GM18499 (cell line): Measurements from ENCODE around the gene CYFIP2.
A peak's percentile ranks its signal among the peaks of the same experiment; 100 is the strongest.

Experiments used
- ATAC-seq: cut with Tn5 transposase; IDR thresholded peaks from one replicate; pipeline ENCODE4 v1.9.1; 2021; ENCODE audit warnings: moderate number of reproducible peaks; ENCODE audit not compliant: insufficient read depth, unreplicated experiment

Gene CYFIP2

GRCh38 chr5:157311595-157311994, 45.7 kb downstream of the CYFIP2 start:
- ATAC-seq = no peak

DNA sequence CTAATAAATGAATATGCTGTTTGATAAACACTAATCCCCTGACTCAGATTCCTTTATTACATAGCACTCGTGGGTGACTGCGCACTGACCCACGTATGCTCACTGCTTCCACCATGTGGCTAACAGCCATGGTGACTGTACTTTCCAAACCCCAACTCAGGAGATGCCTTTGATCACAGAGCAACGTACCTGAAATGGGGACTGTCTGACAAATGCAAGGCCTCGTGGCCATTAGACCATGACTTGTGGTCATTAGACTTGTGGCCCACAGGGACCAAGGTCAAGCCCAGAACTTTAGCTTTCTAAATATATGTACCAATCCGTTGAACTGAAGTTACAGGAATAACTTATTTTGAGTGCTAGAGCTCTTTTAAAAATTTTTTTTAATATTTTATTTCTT, 46.6 kb downstream of the CYFIP2 start:
- peak; percentile 70 for ATAC-seq

- ATAC-seq = no peak
Observed at GRCh38 chr5:157322581-157322980, 56.7 kb downstream of the CYFIP2 start.

DNA sequence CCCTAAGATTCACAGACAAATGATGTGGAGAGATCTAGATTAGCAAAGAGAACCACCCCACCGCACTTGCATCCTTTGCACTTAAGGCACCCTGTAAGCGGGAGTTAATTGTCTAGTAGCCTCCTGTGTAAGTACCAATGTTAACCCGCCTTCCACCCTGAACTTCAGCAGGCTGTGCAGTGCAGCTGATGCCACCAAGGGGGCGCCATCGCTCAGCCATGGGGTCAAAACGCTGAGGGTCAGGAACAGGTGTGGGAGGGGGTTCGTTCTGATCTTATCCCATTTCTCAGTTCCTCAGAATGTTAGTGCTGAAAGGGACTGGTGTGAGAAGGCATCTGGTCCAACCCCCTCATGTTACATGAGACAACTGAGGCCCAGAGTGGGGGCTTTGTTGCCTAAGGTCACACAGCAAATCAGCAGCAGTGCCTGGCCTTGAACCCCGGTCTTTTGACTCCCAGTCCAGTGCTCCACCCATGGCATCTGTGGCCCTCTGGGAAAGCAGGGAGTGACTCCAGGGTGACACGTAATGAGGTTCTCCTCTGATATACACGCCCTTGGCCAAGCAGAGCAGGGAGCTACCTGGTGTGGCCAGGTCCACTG, 57.3 kb downstream of the CYFIP2 start:
- no peak for ATAC-seq

- ATAC-seq = no peak
Observed at GRCh38 chr5:157324237-157324636, 58.3 kb downstream of the CYFIP2 start.

GRCh38 chr5:157326440-157327005, 60.6 kb downstream of the CYFIP2 start:
- ATAC-seq = no peak

DNA sequence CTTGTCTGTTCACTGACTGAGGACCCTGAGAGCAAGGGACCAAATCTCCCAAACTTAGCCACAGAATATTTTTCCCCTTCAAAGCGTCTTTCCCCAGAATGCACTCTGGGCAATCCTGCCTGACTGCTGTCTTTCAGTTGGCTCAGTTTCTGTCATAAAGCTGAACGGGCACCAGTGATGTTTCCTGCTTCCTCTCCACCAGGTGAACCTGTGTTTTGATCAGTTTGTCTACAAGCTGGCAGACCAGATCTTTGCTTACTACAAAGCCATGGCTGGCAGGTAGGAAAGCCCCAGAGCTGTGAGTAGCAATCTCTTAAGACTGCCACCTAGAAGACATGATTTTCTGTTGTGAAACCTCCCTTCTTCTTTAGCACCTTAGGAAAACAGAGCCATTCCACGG, 61.8 kb downstream of the CYFIP2 start:
- ATAC-seq = no peak

DNA sequence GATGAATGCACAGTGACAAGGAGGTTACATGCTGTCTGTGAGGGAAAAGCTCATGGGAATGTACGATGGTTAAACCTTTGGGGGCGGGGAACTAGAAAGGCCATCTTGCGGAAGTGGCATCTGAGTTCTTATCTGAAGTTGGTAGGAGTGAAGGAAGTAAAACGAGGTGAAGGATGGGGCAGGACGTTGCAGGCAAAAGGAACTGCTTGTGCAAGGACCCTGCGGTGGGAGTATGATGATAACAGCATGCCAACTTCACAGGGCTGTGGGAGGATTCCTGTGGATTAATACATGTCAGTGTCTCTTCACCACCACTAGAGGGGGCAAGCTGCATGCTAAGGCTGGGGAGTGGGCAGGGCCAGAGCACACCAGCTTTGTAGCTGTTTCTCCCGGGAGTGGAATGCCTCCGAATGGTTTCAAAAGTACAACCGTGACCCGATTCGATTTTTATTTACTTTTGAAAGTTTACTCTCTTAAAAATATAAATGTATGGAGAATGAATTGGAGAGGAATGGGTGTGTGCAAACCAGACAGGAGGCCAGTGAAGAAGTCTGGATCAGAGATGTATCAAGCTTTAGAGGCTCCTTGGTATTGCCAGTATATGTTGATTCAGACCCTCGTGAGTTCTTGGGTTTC, 62.5 kb downstream of the CYFIP2 start:
- ATAC-seq = peak; percentile 71

DNA sequence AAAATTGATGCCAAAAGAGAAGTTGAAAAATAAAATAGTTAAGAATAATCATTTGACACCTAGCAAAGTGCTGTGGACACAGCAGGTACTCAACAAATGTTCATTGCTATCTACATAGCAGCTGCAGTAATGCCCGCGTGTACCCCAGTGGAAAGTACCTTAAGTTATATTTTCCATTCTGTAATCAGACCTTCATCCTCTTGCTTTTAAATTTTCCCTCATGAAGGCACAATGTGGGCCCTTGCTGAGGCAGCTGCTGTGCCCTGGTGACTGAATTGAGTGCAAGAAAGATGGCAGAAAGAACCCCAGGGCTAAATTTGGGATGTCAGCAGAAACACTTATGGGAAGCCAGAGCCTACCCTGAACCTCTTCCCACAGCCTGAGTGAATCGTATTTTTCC, 65.9 kb downstream of the CYFIP2 start:
- ATAC-seq = no peak

GRCh38 chr5:157335534-157336422, 69.9 kb downstream of the CYFIP2 start:
- ATAC-seq = no peak

- no peak for ATAC-seq
Observed at GRCh38 chr5:157336423-157336744, 70.5 kb downstream of the CYFIP2 start.

DNA sequence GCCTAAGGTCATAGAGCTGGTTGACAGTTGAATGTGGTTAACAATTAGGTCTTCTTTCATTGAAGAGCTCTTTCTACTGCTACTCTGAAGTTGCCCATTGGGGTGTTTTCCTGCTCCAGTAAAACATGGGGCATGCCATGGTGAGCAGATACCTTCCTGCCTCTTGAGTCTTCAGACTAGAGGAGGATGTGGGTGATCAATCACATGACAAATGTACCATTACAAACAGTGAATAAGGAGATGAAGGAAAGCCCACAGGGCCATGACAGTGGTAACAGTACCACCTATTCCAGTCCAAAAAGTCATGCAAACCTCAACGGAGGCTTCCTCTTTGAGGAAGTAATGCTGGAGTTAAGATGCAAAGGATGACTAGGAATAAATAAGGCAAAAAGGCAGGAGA, 73.5 kb downstream of the CYFIP2 start:
- ATAC-seq = no peak

GRCh38 chr5:157342822-157343402, 77.0 kb downstream of the CYFIP2 start:
- no peak for ATAC-seq

DNA sequence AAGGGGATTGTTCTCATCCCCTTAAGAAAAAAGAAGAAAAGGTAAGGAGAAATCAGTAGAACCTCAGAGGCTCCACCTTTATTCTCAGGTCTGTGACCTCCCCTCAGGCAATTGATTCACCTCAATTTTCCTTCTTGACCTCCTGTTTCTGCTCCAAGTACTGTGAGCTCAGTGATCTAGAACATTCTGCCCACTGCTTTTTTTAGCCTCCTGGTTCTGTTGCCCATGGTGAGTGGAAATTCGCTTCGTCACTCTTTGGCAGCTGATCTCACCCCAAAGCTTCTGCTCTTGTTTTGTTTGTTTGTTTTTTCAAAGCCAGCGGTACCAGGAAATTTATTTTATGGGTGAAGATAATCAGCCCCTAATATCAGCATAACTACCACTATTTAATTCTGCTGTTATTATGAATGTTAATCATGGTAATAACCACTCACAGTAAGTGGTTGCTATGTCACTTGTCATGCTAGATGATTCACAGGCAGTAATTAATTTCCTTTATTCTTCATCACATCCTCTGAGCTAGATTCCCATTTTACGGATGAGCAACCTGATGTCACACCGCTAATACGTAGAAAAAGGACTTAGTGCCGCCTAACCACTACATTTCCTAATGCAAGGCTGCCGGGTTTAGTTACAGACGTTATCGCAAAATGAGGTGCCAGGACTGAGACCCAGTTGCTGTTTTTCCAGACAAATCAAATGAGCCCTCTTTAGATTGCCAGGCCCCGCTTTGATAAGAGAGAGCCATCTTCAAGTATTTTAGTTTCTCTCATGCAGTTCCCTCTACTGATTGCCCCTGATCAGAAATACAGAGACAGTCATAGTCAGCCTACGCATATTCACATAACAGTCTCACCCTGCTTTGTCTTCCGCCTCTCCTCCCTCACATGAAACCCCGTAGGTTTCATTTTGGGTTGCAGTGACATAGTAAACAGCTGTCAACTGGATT, 78.2 kb downstream of the CYFIP2 start:
- no peak for ATAC-seq

DNA sequence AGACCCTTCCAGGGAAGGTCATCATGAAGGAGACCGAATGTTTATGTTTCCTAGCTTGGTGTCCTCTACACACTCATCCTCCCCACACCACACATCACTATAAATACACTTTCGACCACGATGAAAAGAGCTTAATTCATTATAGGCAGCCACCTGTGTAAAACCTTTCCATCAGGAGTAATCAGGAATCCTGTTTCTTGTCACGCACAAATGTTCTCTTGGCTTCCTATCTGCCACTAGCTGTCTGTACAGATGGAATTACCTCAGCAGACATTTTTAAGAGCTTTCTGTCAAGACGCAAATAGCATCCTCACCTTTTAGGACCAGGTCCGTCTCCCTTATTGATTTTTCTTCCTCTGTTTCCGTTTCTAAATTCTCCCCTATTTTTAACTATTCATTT, 79.1 kb downstream of the CYFIP2 start:
- ATAC-seq = no peak

DNA sequence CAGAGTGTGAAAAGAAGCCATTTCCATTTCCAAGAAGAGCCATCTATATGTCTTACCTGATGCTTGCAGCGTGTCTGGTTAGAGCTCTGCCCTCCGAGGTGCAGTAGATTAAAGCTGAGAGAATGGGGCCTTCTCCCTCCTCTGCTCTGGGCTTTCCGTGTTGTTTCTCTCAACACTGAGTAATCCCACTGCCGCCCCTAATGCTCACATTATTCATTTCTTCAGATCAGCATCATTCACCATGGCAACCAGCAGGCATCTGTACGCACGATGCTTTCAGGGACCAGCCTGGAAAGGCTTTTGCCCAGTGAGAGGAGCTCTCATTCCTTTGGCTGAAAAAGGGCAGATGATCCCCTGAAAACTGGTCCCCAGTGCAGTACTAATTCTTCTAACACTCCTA, 79.6 kb downstream of the CYFIP2 start:
- ATAC-seq = no peak

- ATAC-seq = no peak
Observed at GRCh38 chr5:157347301-157348048, 81.6 kb downstream of the CYFIP2 start.

DNA sequence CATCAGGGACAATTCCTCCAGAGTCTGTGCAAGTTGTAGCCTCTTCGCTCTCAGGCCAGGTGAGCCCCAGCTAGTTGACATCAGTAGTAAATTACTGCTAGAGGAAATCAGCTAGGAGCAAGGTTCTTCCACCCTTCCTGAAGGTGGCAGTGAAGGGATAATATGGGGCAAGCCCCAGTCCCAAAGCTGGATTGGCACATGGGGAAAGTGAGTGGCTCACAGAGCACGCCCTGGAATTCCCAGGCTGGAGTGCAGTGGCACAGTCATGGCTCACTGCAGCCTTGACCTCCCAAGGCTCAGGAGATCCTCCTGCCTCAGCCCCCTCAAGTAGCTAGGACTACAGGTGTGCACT, 82.1 kb downstream of the CYFIP2 start:
- ATAC-seq = no peak
